Endothelial cell of umbilical vein (primary cell): ENCODE results near the gene OR56B4. TPM values are rescaled to one million over a fixed set of nuclear protein-coding genes. Genes with fewer than 3 reads are reported as not detected.

Source experiments
- BruUV-seq: library from RNA; stranded (reverse); fragments of 400-500 nt; replicated peaks from 2 replicates; lab custom pipeline; 2021; lab: Mats Ljungman, UMichigan
- CTCF ChIA-PET: fragments of 300-600, 350-600 bp; sonication (Branson Sonifier 250); formaldehyde crosslinking; loops from one replicate; lab custom pipeline; 2021; ENCODE audit warnings: antibody characterized with exemption, inconsistent platforms; lab: Charles Lee
- POLR2A ChIA-PET: fragments of 300-600, 350-600 bp; sonication (Branson Sonifier 250); formaldehyde crosslinking; loops from one replicate; lab custom pipeline; 2021; ENCODE audit warnings: antibody characterized with exemption, inconsistent platforms; lab: Charles Lee
- DNase-seq: peaks from one replicate; pipeline ENCODE4 v3.0.0-alpha.2; 2011; ENCODE audit warnings: low read depth, low spot score
- FAIRE-seq: peaks from 2 replicates; lab custom pipeline; 2011; peaks lifted over from hg19 to GRCh38; lab: Jason Lieb, UNC
- H2AFZ ChIP-seq: 2 replicates; pipeline ENCODE4 v1.6.0; 2012; ENCODE audit warnings: low read depth, low read length, control low read depth, inconsistent platforms
- H3K27ac ChIP-seq: 2 replicates; pipeline ENCODE4 v1.5.1; 2011; ENCODE audit warnings: low read depth, mild to moderate bottlenecking, control low read depth, low read length, moderate library complexity; ENCODE audit not compliant: insufficient read depth
- H3K27me3 ChIP-seq, 2 experiments: 2 replicates each; pipeline versions ENCODE4 v1.6.0 to v1.6.1; 2011; ENCODE audit warnings: low read length in 2 of 2, mixed read lengths in 1 of 2; ENCODE audit not compliant: control insufficient read depth in 2 of 2, insufficient read depth in 2 of 2
- H3K36me3 ChIP-seq, 2 experiments: 2 replicates in 1 of 2; 3 replicates in 1 of 2; pipeline ENCODE4 v1.5.1; 2011; ENCODE audit warnings: low read length in 2 of 2, mild to moderate bottlenecking in 1 of 2, moderate library complexity in 1 of 2; ENCODE audit not compliant: control insufficient read depth in 2 of 2, insufficient read depth in 2 of 2; ENCODE audit errors: extremely low read depth in 1 of 2
- H3K4me1 ChIP-seq: 3 replicates; pipeline ENCODE4 v1.5.1; 2011; ENCODE audit warnings: mild to moderate bottlenecking, low read length; ENCODE audit not compliant: control insufficient read depth, insufficient read depth; ENCODE audit errors: extremely low read depth
- H3K4me2 ChIP-seq: 2 replicates; pipeline ENCODE4 v1.6.1; 2011; ENCODE audit warnings: low read length, control low read depth, mixed read lengths; ENCODE audit not compliant: insufficient read depth
- H3K4me3 ChIP-seq, 3 experiments: fragments of 200-600 bp in 1 of 3; sonication (generic), shearing (Covaris generic) in 1 of 3; replicated peaks in 1 of 3; 2 replicates each; pipeline ENCODE4 v1.5.1; 2011 to 2016; ENCODE audit warnings: control low read depth in 3 of 3, low read length in 3 of 3, mild to moderate bottlenecking in 2 of 3, inconsistent platforms in 1 of 3, low read depth in 1 of 3, moderate library complexity in 1 of 3; ENCODE audit not compliant: insufficient read depth in 1 of 3
- H3K79me2 ChIP-seq: 2 replicates; pipeline ENCODE4 v1.6.0; 2012; ENCODE audit warnings: low read length, inconsistent platforms; ENCODE audit not compliant: control insufficient read depth, insufficient read depth
- H3K9ac ChIP-seq: replicated peaks from 2 replicates; pipeline ENCODE3; 2011; ENCODE audit warnings: low read length, control low read depth; ENCODE audit not compliant: insufficient read depth; ENCODE audit errors: extremely low read depth
- H3K9me1 ChIP-seq: replicated peaks from 3 replicates; pipeline ENCODE4 v1.6.0; 2011; ENCODE audit warnings: mild to moderate bottlenecking, low read length; ENCODE audit not compliant: control insufficient read depth, insufficient read depth; ENCODE audit errors: extremely low read depth
- H3K9me3 ChIP-seq: replicated peaks from 2 replicates; pipeline ENCODE4 v1.5.1; 2012; ENCODE audit warnings: low read length, inconsistent platforms; ENCODE audit not compliant: control insufficient read depth, insufficient read depth
- H4K20me1 ChIP-seq: replicated peaks from 2 replicates; pipeline ENCODE3; 2011; ENCODE audit warnings: mild to moderate bottlenecking, low read length; ENCODE audit not compliant: control insufficient read depth, insufficient read depth; ENCODE audit errors: extremely low read depth
- EZH2 ChIP-seq: IDR thresholded peaks from 2 replicates; pipeline ENCODE4 v1.6.1; 2012; ENCODE audit warnings: borderline replicate concordance, low read depth, mild to moderate bottlenecking, moderate library complexity, low read length, inconsistent platforms; ENCODE audit not compliant: severe bottlenecking
- FOS ChIP-seq: IDR thresholded peaks from 2 replicates; pipeline ENCODE4 v1.6.1; 2011; ENCODE audit warnings: mild to moderate bottlenecking, low read length, moderate library complexity, borderline replicate concordance; ENCODE audit not compliant: insufficient read depth
- GATA2 ChIP-seq: IDR thresholded peaks from 2 replicates; pipeline ENCODE4 v1.7.0; 2011; ENCODE audit warnings: low read depth, mild to moderate bottlenecking, moderate library complexity, mixed read lengths, low read length; ENCODE audit not compliant: insufficient read length, insufficient read depth
- JUN ChIP-seq: IDR thresholded peaks from 2 replicates; pipeline ENCODE4 v1.6.1; 2011; ENCODE audit warnings: borderline replicate concordance, low read depth; ENCODE audit not compliant: insufficient read length, insufficient read depth
- MYC ChIP-seq: IDR thresholded peaks from one replicate; pipeline ENCODE4 v1.6.1; 2011; ENCODE audit warnings: mild to moderate bottlenecking, low read depth, low read length
- POLR2A ChIP-seq: IDR thresholded peaks from 2 replicates; pipeline ENCODE4 v1.6.1; 2012; ENCODE audit warnings: low read depth, mild to moderate bottlenecking, control low read depth, low read length
- POLR2AphosphoS5 ChIP-seq: IDR thresholded peaks from 2 replicates; pipeline ENCODE4 v1.6.1; 2012; ENCODE audit warnings: low read depth, mild to moderate bottlenecking, control low read depth, low read length, moderate library complexity; ENCODE audit not compliant: insufficient read depth
- dilution Hi-C: fragments of 300-500 bp; cut with MboI; formaldehyde crosslinking; loops from one replicate; pipeline ENCODE4 v1.15.0; 2019; ENCODE audit warnings: low sequenced_read_pairs; ENCODE audit not compliant: extremely low pct_ligation_motif_present
- intact Hi-C: fragments of 100-400 bp; cut with micrococcal nuclease; formaldehyde crosslinking; loops from one replicate; pipeline ENCODE4 v1.10.0; 2022
- polyA plus RNA-seq, 4 experiments: library from polyadenylated mRNA; depleted of rRNA in 3 of 4; stranded (reverse) in 3 of 4; unstranded in 1 of 4; fragments of >200 nt; gene quantifications; 2 replicates each; pipeline versions ENCODE4 v1.2.1 to v1.2.3, GENCODE V29; 2011 to 2012; ENCODE audit warnings: missing spikeins in 1 of 4
- total RNA-seq: library from RNA; stranded (reverse); gene quantifications from 2 replicates; pipeline ENCODE4 v1.2.3, GENCODE V29; 2021
- TF ChIP-seq, protein P1 (sequence below), 2 donors: IDR thresholded peaks; 1 replicate in 1 of 2; 2 replicates in 1 of 2; pipeline ENCODE4 v1.5.1; 2011; ENCODE audit warnings: low read length in 2 of 2, mild to moderate bottlenecking in 2 of 2, moderate library complexity in 2 of 2, control low read depth in 1 of 2, inconsistent platforms in 1 of 2, low read depth in 1 of 2; ENCODE audit not compliant: insufficient read depth in 1 of 2; ENCODE audit errors: extremely low read depth in 1 of 2
- TF ChIP-seq, protein P2 (sequence below): IDR thresholded peaks from 2 replicates; pipeline ENCODE4 v1.6.1; 2011; ENCODE audit not compliant: insufficient read depth, insufficient read length

OR56B4 gene
- total and polyA plus RNA-seq, 2 donors (not counting 3 experiments of a cell fraction or from before 2014, with no cell fraction given) = not detected

DNA sequence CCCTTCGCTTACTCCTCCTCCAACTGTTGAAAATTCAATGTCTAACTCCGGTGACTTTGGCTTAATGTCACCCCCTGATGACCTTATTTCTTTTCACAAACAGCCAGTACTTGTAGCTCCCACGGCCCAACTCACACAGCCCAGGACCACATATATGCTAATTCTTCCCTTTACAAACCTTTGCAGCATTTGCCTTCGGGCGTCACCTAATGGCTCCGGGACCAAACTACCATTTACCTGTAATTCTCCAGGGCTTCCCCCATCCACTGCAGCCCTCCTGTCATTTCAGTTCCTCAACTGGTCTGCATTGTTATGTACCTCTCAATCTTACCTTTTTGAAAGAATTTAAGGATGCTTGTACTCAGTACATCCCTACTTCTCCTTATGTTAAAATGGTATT, 29.8 kb upstream of the OR56B4 start:
- H3K4me3 ChIP-seq = no peak overlapping the region
- H3K27ac ChIP-seq = no peak overlapping the region
- BruUV-seq = no TSS peak
- no peaks in the 10 kb centered on the region for H4K20me1 ChIP-seq
- H3K4me2 ChIP-seq = no peak overlapping the region
- no peaks in the 10 kb centered on the region for H3K9me3 ChIP-seq
- H3K36me3 ChIP-seq = no peaks in the 10 kb centered on the region
- FAIRE-seq (no peak), DNase-seq (no peak)
- H3K79me2 ChIP-seq = no peaks in the 10 kb centered on the region
- H3K4me1 ChIP-seq = no peaks in the 10 kb centered on the region
- POLR2A ChIA-PET = no interaction called here
- intact Hi-C loops = no loop called here
- dilution Hi-C loops = no loop called here
- H3K27me3 ChIP-seq = no peaks in the 10 kb centered on the region
- no peak overlapping the region for H2AFZ ChIP-seq
- H3K9me1 ChIP-seq = no peaks in the 10 kb centered on the region
- no peak overlapping the region for H3K9ac ChIP-seq
- CTCF ChIA-PET = no interaction called here
- TF ChIP-seq JUN (no peak), POLR2A (no peak), FOS (no peak), EZH2 (no peak), POLR2AphosphoS5 (no peak), MYC (no peak), GATA2 (no peak)
- TF ChIP-seq, protein P1, sequence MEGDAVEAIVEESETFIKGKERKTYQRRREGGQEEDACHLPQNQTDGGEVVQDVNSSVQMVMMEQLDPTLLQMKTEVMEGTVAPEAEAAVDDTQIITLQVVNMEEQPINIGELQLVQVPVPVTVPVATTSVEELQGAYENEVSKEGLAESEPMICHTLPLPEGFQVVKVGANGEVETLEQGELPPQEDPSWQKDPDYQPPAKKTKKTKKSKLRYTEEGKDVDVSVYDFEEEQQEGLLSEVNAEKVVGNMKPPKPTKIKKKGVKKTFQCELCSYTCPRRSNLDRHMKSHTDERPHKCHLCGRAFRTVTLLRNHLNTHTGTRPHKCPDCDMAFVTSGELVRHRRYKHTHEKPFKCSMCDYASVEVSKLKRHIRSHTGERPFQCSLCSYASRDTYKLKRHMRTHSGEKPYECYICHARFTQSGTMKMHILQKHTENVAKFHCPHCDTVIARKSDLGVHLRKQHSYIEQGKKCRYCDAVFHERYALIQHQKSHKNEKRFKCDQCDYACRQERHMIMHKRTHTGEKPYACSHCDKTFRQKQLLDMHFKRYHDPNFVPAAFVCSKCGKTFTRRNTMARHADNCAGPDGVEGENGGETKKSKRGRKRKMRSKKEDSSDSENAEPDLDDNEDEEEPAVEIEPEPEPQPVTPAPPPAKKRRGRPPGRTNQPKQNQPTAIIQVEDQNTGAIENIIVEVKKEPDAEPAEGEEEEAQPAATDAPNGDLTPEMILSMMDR (IDR thresholded peaks at IDR 0.05; ENCODE audit: extremely low read depth in 1 of 2, insufficient read depth in 1 of 2, low read depth in 1 of 2, low read length in 2 of 2) = no peak
- TF ChIP-seq, protein P2, sequence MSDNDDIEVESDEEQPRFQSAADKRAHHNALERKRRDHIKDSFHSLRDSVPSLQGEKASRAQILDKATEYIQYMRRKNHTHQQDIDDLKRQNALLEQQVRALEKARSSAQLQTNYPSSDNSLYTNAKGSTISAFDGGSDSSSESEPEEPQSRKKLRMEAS = no peak
